ENCODE results near the gene MED10. TPM values are rescaled to one million over a fixed set of nuclear protein-coding genes. Genes with fewer than 3 reads are reported as not detected.

Gene MED10
- total and polyA plus RNA-seq, 12 donors = 9.5 to 38.2 (median 25.7) TPM

DNA sequence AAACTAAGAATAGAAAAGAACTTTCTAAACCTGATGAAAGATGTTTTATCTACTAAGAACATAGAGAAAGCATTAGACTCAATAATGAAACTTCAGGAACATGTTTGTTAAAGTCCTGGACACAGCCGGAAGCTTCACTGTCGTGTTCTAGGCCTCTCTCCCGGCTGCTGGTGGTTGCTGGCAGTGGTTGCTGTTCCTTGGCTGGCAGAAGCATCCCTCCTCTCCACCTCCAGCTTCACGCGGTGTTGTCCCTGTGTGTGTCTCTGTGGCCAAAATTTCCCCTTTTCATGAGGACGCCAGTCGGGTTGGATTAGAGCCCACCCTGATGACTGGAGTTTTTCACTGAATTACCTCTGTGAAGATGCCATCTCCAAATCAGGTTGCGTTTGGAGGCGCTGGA, 6.5 kb upstream of the MED10 start:
- TF ChIP-seq, protein P1, sequence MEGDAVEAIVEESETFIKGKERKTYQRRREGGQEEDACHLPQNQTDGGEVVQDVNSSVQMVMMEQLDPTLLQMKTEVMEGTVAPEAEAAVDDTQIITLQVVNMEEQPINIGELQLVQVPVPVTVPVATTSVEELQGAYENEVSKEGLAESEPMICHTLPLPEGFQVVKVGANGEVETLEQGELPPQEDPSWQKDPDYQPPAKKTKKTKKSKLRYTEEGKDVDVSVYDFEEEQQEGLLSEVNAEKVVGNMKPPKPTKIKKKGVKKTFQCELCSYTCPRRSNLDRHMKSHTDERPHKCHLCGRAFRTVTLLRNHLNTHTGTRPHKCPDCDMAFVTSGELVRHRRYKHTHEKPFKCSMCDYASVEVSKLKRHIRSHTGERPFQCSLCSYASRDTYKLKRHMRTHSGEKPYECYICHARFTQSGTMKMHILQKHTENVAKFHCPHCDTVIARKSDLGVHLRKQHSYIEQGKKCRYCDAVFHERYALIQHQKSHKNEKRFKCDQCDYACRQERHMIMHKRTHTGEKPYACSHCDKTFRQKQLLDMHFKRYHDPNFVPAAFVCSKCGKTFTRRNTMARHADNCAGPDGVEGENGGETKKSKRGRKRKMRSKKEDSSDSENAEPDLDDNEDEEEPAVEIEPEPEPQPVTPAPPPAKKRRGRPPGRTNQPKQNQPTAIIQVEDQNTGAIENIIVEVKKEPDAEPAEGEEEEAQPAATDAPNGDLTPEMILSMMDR (IDR thresholded peaks at IDR 0.05) = no peak
- TF ChIP-seq POLR2A (IDR thresholded peaks at IDR 0.05) = no peak
- no peaks in the 10 kb centered on the region for H3K27me3 ChIP-seq
- WGBS, 4 donors = 88 to 92% (median 91%) methylated on average over 8 to 9 of the region's 9 CpGs
- no peak overlapping the region for H3K27ac ChIP-seq
- DNase-seq = peak in 1 of 7 donors; percentile 23
- intact Hi-C loops (cut with DNase I) = no loop called here
- H3K9me3 ChIP-seq (replicated peaks in 1 of 3) = no peaks in the 10 kb centered on the region
- no peak overlapping the region for H3K4me3 ChIP-seq
- H3K36me3 ChIP-seq (replicated peaks in 1 of 2) = no peaks in the 10 kb centered on the region
- H3K4me1 ChIP-seq (replicated peaks in 1 of 2) = no peaks in the 10 kb centered on the region

DNA sequence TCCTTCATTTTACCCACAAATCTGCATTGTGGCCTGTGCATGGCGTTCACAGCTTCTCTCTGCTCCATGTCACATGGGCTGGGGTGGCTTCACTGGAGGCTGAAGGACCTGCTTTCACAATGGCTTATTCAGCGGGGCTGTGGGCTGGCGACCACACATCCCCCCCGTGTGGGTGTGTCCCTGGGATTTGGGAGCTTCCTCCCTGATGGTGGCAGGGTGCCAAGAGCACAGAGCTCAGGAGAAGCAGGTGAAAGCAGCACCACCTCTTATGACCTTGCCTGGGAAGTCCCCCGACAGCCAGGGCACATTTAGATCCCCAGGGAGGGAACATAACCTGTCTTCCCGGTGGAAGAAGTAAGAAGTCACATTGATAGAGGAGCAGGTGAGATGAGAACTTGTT, 5.0 kb upstream of the MED10 start:
- WGBS, 4 donors = 37 to 60% (median 52%) methylated on average over 3 to 6 of the region's 6 CpGs
- H3K36me3 ChIP-seq (replicated peaks in 1 of 2) = no peaks in the 10 kb centered on the region
- DNase-seq = peak in 1 of 7 donors; percentile 34
- H3K9me3 ChIP-seq (replicated peaks in 1 of 3) = no peaks in the 10 kb centered on the region
- H3K27me3 ChIP-seq = no peaks in the 10 kb centered on the region
- no peak overlapping the region for H3K4me3 ChIP-seq
- no peaks in the 10 kb centered on the region for H3K4me1 ChIP-seq (replicated peaks in 1 of 2)
- no peak for TF ChIP-seq POLR2A (IDR thresholded peaks at IDR 0.05)
- TF ChIP-seq, protein P1 (IDR thresholded peaks at IDR 0.05) = no peak
- intact Hi-C loops (cut with DNase I) = no loop called here
- no peak overlapping the region for H3K27ac ChIP-seq

DNA sequence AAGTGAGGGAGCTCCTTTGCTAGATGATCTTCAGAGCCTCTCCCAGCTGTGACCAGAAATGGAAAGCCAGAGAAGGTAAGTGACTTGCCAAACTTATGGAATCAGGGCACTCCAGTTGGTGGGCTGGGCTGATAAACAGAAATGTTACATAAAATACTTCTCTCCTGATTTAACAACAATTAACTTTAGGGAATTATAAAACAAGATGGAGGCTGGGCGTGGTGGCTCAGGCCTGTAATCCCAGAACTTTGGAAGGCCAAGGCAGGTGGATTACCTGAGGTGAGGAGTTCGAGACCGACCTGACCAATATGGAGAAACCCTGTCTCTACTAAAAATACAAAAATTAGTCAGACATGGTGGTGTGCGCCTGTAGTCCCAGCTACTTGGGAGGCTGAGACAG, 899 bp upstream of the MED10 start:
- 96 to 99% (median 97%) methylated on average over 4 of the region's 4 CpGs for WGBS, 4 donors
- Histone ChIP-seq H3K4me1 (replicated peaks in 1 of 2) (peaks cover 7 to 16% of the 10 kb centered on the region in 2 donors), H3K4me3 (peak overlapping the region in 1 of 4 donors; percentile 100), H3K27ac (no peak overlapping the region), H3K27me3 (no peaks in the 10 kb centered on the region), H3K9me3 (replicated peaks in 1 of 3) (no peaks in the 10 kb centered on the region), H3K36me3 (replicated peaks in 1 of 2) (peaks cover 0 to 21% of the 10 kb centered on the region in 2 donors)
- peak in 1 of 7 donors; percentile 35 for DNase-seq
- intact Hi-C loops (cut with DNase I) = no loop called here
- TF ChIP-seq, protein P1 (IDR thresholded peaks at IDR 0.05) = no peak
- TF ChIP-seq POLR2A (IDR thresholded peaks at IDR 0.05) = no peak

DNA sequence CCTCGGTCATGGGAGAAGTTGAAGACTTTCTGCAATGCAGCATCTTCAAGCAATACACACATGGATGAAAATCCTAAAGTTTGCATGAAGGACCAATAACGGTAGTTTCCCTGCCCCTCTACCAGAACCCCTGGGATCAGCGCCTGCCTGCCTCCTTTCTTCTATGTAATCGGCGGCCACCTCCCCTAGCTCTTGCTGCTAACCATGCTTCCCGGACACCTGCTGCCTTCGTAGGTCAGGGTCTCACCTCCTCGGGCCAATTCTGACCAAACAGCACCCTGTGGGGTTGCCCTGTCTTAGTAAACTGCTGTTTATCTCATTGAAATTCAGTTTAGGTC, 388 bp upstream of the MED10 start:
- 5 to 14% (median 7%) methylated on average over 7 to 8 of the region's 8 CpGs for WGBS, 4 donors
- no peak for DNase-seq
- peak overlapping the region in 1 of 5 donors; percentile 95 for H3K27ac ChIP-seq
- H3K36me3 ChIP-seq (replicated peaks in 1 of 2) = peaks cover 0 to 26% of the 10 kb centered on the region in 2 donors
- peak overlapping the region in 2 of 4 donors; percentile 32 to 100 for H3K4me3 ChIP-seq
- H3K27me3 ChIP-seq = no peaks in the 10 kb centered on the region
- H3K4me1 ChIP-seq (replicated peaks in 1 of 2) = peaks cover 7 to 16% of the 10 kb centered on the region in 2 donors
- no peak for TF ChIP-seq POLR2A (IDR thresholded peaks at IDR 0.05)
- TF ChIP-seq, protein P1 (IDR thresholded peaks at IDR 0.05) = no peak
- H3K9me3 ChIP-seq (replicated peaks in 1 of 3) = no peaks in the 10 kb centered on the region
- intact Hi-C loops (cut with DNase I) = no loop called here
